WI38 (cell line): ENCODE measurements around the gene ALCAM.

Experiments
- H3K4me3 ChIP-seq: 2 replicates; pipeline ENCODE4 v1.5.1; 2011; ENCODE audit warnings: low read depth, mild to moderate bottlenecking, control low read depth, low read length
- CTCF ChIP-seq: IDR thresholded peaks from 2 replicates; pipeline ENCODE4 v1.5.1; 2012; ENCODE audit warnings: low read depth, mild to moderate bottlenecking, control low read depth, low read length

Gene ALCAM

GRCh38 chr3:105466495-105467404 is 100.0 kb downstream of the ALCAM start:
- H3K4me3 ChIP-seq = no peak overlapping the region
- TF ChIP-seq CTCF = no peak

- TF ChIP-seq CTCF = no peak
- H3K4me3 ChIP-seq = no peak overlapping the region
These were observed 104.1 kb downstream of the ALCAM start for GRCh38 chr3:105470851-105471250.

- no peak overlapping the region for H3K4me3 ChIP-seq
- no peak for TF ChIP-seq CTCF
These were observed 107.0 kb downstream of the ALCAM start for GRCh38 chr3:105473521-105474223.

- H3K4me3 ChIP-seq = no peak overlapping the region
- TF ChIP-seq CTCF = no peak
These were observed 114.1 kb downstream of the ALCAM start for GRCh38 chr3:105480768-105481167.

GRCh38 chr3:105483476-105483875 is 116.8 kb downstream of the ALCAM start:
- no peak for TF ChIP-seq CTCF
- no peak overlapping the region for H3K4me3 ChIP-seq

GRCh38 chr3:105490045-105490444 is 123.3 kb downstream of the ALCAM start:
- no peak overlapping the region for H3K4me3 ChIP-seq
- no peak for TF ChIP-seq CTCF
